ENCODE results near the gene DMPK. TPM values are rescaled to one million over a fixed set of nuclear protein-coding genes. Genes with fewer than 3 reads are reported as not detected.
A peak's percentile ranks its signal among the peaks of the same experiment; 100 is the strongest.

The DMPK gene
- 17.0 and 18.3 TPM in 2 replicates for polyA plus RNA-seq (2013)

DNA sequence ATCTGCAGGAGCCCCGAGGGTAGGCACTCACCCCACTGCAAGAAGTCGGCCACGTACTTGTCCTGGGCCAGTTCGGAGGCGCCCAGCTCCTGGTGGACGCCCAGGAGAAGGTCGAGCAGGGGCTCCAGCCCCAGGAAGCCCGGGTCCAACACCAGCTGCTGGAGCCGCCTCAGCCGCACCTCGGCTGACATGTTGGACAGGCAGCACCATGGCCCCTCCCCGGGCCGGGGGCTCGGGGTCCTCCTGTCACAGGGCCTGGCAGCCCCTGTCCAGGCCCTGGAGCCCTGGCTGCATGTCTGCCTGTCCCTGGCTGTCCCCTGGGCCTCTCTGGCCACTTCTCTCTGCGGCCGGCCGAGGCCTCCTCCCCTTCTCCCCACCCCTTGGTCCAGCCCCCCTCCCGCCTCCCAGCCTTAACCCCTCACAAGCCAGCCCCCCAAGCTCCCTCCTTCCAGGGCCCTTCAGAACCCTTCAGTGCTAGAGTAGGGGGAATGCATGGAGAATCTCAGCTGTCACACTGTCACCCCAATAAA, at the start of gene DMPK:
Gene DMPK, minus strand, starts transcription at position 329 of the 530 bp plus-strand sequence. Its CDS starts 138 bp downstream, at position 191.
- no peaks in the 10 kb centered on the region for H3K79me2 ChIP-seq (ENCODE audit: control insufficient read depth, insufficient read depth, low read length, poor library complexity)
- H2BK120ac ChIP-seq (ENCODE audit: insufficient read depth, low read length, poor library complexity): peak within 1 kb of the TSS; percentile 39
- H3K14ac ChIP-seq (ENCODE audit: low read length): peak within 1 kb of the TSS; percentile 34
- H3K79me1 ChIP-seq (ENCODE audit: low read length): peaks cover 8% of the 10 kb centered on the region
- peak within 1 kb of the TSS; percentile 63 for H3K27ac ChIP-seq (ENCODE audit: low read depth, low read length)
- no CpG with 5 or more reads among the region's 18 CpGs for WGBS (ENCODE audit: extremely low coverage, insufficient coverage, insufficient read length)
- peak within 1 kb of the TSS; percentile 53 for H3K4me2 ChIP-seq (ENCODE audit: low read length)
- peak within 1 kb of the TSS; percentile 25 for H2AK5ac ChIP-seq (ENCODE audit: low read length)
- no peak within 1 kb of the TSS for H3K4me3 ChIP-seq (ENCODE audit: low read depth, low read length)
- no peak for DNase-seq
- no peak within 1 kb of the TSS for H2AFZ ChIP-seq (ENCODE audit: insufficient read depth, low read length, poor library complexity)
- H4K12ac ChIP-seq (ENCODE audit: low read depth, low read length): peak within 1 kb of the TSS; percentile 26
- H3K18ac ChIP-seq (ENCODE audit: low read length): peak within 1 kb of the TSS; percentile 47
- H3K4ac ChIP-seq (ENCODE audit: low read depth, low read length): no peak within 1 kb of the TSS
- no peaks in the 10 kb centered on the region for H3K9me3 ChIP-seq (ENCODE audit: insufficient read depth, low read depth, low read length)
- H3K27me3 ChIP-seq (ENCODE audit: insufficient read depth, low read length): no peaks in the 10 kb centered on the region
- H3K9ac ChIP-seq (ENCODE audit: low read length): no peak within 1 kb of the TSS
- peak within 1 kb of the TSS; percentile 51 for H4K8ac ChIP-seq (ENCODE audit: low read depth, low read length)
- H2BK5ac ChIP-seq (ENCODE audit: low read depth, low read length, poor library complexity): peak within 1 kb of the TSS; percentile 43
- peaks cover 40 to 45% of the 10 kb centered on the region in 2 experiments for H3K36me3 ChIP-seq (ENCODE audit: control insufficient read depth in 1 of 2, insufficient read depth in 2 of 2, low read length in 2 of 2)
- H4K91ac ChIP-seq (ENCODE audit: low read depth, low read length): peak within 1 kb of the TSS; percentile 15
- peaks cover 27 to 33% of the 10 kb centered on the region in 2 experiments for H3K4me1 ChIP-seq (ENCODE audit: control insufficient read depth in 1 of 2, insufficient read depth in 2 of 2, low read length in 2 of 2)
- H2BK12ac ChIP-seq (ENCODE audit: low read length): peak within 1 kb of the TSS; percentile 10
- H3K23ac ChIP-seq (ENCODE audit: low read length): no peak within 1 kb of the TSS

GRCh38 chr19:45828945-45829344, 46.7 kb upstream of the DMPK start:
- Histone ChIP-seq H2BK12ac (ENCODE audit: low read length) (no peak overlapping the region), H3K4ac (ENCODE audit: low read depth, low read length) (no peak overlapping the region), H4K8ac (ENCODE audit: low read depth, low read length) (no peak overlapping the region), H2BK5ac (ENCODE audit: low read depth, low read length, poor library complexity) (no peak overlapping the region), H2BK120ac (ENCODE audit: insufficient read depth, low read length, poor library complexity) (no peak overlapping the region), H2AFZ (ENCODE audit: insufficient read depth, low read length, poor library complexity) (no peak overlapping the region), H3K4me1 (ENCODE audit: control insufficient read depth in 1 of 2, insufficient read depth in 2 of 2, low read length in 2 of 2) (no peaks in the 10 kb centered on the region), H3K4me3 (ENCODE audit: low read depth, low read length) (no peak overlapping the region), H4K91ac (ENCODE audit: low read depth, low read length) (no peak overlapping the region), H3K27ac (ENCODE audit: low read depth, low read length) (no peak overlapping the region), H3K18ac (ENCODE audit: low read length) (no peak overlapping the region), H3K14ac (ENCODE audit: low read length) (no peak overlapping the region), H2AK5ac (ENCODE audit: low read length) (no peak overlapping the region), H3K36me3 (ENCODE audit: control insufficient read depth in 1 of 2, insufficient read depth in 2 of 2, low read length in 2 of 2) (peaks cover 75 to 87% of the 10 kb centered on the region in 2 experiments), H4K12ac (ENCODE audit: low read depth, low read length) (no peak overlapping the region), H3K79me2 (ENCODE audit: control insufficient read depth, insufficient read depth, low read length, poor library complexity) (no peaks in the 10 kb centered on the region), H3K9me3 (ENCODE audit: insufficient read depth, low read depth, low read length) (peaks cover 5% of the 10 kb centered on the region), H3K23ac (ENCODE audit: low read length) (no peak overlapping the region), H3K27me3 (ENCODE audit: insufficient read depth, low read length) (no peaks in the 10 kb centered on the region), H3K4me2 (ENCODE audit: low read length) (no peak overlapping the region), H3K9ac (ENCODE audit: low read length) (no peak overlapping the region), H3K79me1 (ENCODE audit: low read length) (no peaks in the 10 kb centered on the region)
- no peak for DNase-seq
- no CpG with 5 or more reads among the region's 16 CpGs for WGBS (ENCODE audit: extremely low coverage, insufficient coverage, insufficient read length)

- DNase-seq: no peak
- Histone ChIP-seq H3K27ac (ENCODE audit: low read depth, low read length) (no peak overlapping the region), H2BK5ac (ENCODE audit: low read depth, low read length, poor library complexity) (no peak overlapping the region), H2BK120ac (ENCODE audit: insufficient read depth, low read length, poor library complexity) (no peak overlapping the region), H3K4me2 (ENCODE audit: low read length) (no peak overlapping the region), H3K27me3 (ENCODE audit: insufficient read depth, low read length) (no peaks in the 10 kb centered on the region), H2AK5ac (ENCODE audit: low read length) (no peak overlapping the region), H4K12ac (ENCODE audit: low read depth, low read length) (no peak overlapping the region), H4K91ac (ENCODE audit: low read depth, low read length) (no peak overlapping the region), H3K36me3 (ENCODE audit: control insufficient read depth in 1 of 2, insufficient read depth in 2 of 2, low read length in 2 of 2) (peaks cover 77 to 89% of the 10 kb centered on the region in 2 experiments), H3K79me2 (ENCODE audit: control insufficient read depth, insufficient read depth, low read length, poor library complexity) (no peaks in the 10 kb centered on the region), H3K9ac (ENCODE audit: low read length) (no peak overlapping the region), H3K14ac (ENCODE audit: low read length) (no peak overlapping the region), H3K4ac (ENCODE audit: low read depth, low read length) (no peak overlapping the region), H3K18ac (ENCODE audit: low read length) (no peak overlapping the region), H3K4me1 (ENCODE audit: control insufficient read depth in 1 of 2, insufficient read depth in 2 of 2, low read length in 2 of 2) (no peaks in the 10 kb centered on the region), H3K23ac (ENCODE audit: low read length) (no peak overlapping the region), H3K9me3 (ENCODE audit: insufficient read depth, low read depth, low read length) (peaks cover 5% of the 10 kb centered on the region), H4K8ac (ENCODE audit: low read depth, low read length) (no peak overlapping the region), H3K4me3 (ENCODE audit: low read depth, low read length) (no peak overlapping the region), H2BK12ac (ENCODE audit: low read length) (no peak overlapping the region), H3K79me1 (ENCODE audit: low read length) (no peaks in the 10 kb centered on the region), H2AFZ (ENCODE audit: insufficient read depth, low read length, poor library complexity) (no peak overlapping the region)
- WGBS (ENCODE audit: extremely low coverage, insufficient coverage, insufficient read length): no CpG with 5 or more reads among the region's 9 CpGs
These were observed 46.2 kb upstream of the DMPK start for GRCh38 chr19:45828523-45828922.

- Histone ChIP-seq H2BK12ac (ENCODE audit: low read length) (no peak overlapping the region), H3K4me3 (ENCODE audit: low read depth, low read length) (no peak overlapping the region), H3K27me3 (ENCODE audit: insufficient read depth, low read length) (no peaks in the 10 kb centered on the region), H3K4me2 (ENCODE audit: low read length) (no peak overlapping the region), H3K27ac (ENCODE audit: low read depth, low read length) (no peak overlapping the region), H2BK5ac (ENCODE audit: low read depth, low read length, poor library complexity) (no peak overlapping the region), H4K8ac (ENCODE audit: low read depth, low read length) (no peak overlapping the region), H3K79me1 (ENCODE audit: low read length) (no peaks in the 10 kb centered on the region), H2BK120ac (ENCODE audit: insufficient read depth, low read length, poor library complexity) (no peak overlapping the region), H3K23ac (ENCODE audit: low read length) (no peak overlapping the region), H2AK5ac (ENCODE audit: low read length) (no peak overlapping the region), H3K4ac (ENCODE audit: low read depth, low read length) (no peak overlapping the region), H3K9me3 (ENCODE audit: insufficient read depth, low read depth, low read length) (peaks cover 6% of the 10 kb centered on the region), H3K14ac (ENCODE audit: low read length) (no peak overlapping the region), H3K79me2 (ENCODE audit: control insufficient read depth, insufficient read depth, low read length, poor library complexity) (no peaks in the 10 kb centered on the region), H4K91ac (ENCODE audit: low read depth, low read length) (no peak overlapping the region), H4K12ac (ENCODE audit: low read depth, low read length) (no peak overlapping the region), H3K36me3 (ENCODE audit: control insufficient read depth in 1 of 2, insufficient read depth in 2 of 2, low read length in 2 of 2) (peaks cover 81 to 94% of the 10 kb centered on the region in 2 experiments), H3K9ac (ENCODE audit: low read length) (no peak overlapping the region), H2AFZ (ENCODE audit: insufficient read depth, low read length, poor library complexity) (no peak overlapping the region), H3K4me1 (ENCODE audit: control insufficient read depth in 1 of 2, insufficient read depth in 2 of 2, low read length in 2 of 2) (no peaks in the 10 kb centered on the region), H3K18ac (ENCODE audit: low read length) (no peak overlapping the region)
- no CpG with 5 or more reads among the region's 16 CpGs for WGBS (ENCODE audit: extremely low coverage, insufficient coverage, insufficient read length)
- no peak for DNase-seq
These were observed 45.3 kb upstream of the DMPK start for GRCh38 chr19:45827459-45828093.
